SK-N-SH (cell line): ENCODE results near the gene MANEAL. TPM values are rescaled to one million over a fixed set of nuclear protein-coding genes. Genes with fewer than 3 reads are reported as not detected.

ENCODE experiments used
- CTCF ChIA-PET: fragments of 300-600, 350-600 bp; formaldehyde crosslinking; extraction: SDS; loops from one replicate; lab custom pipeline; 2021; lab: Yijun Ruan, JAX
- POLR2A ChIA-PET: fragments of 350-600 bp; sonication (Branson Sonifier 250); formaldehyde crosslinking; extraction: SDS; loops from one replicate; lab custom pipeline; 2020; ENCODE audit warnings: antibody characterized with exemption, inconsistent platforms; lab: Yijun Ruan, JAX
- DNase-seq: peaks from one replicate; pipeline ENCODE4 v3.0.0; 2012
- H2AFZ ChIP-seq: fragments of 200-600 bp; sonication (generic); 2 replicates; pipeline ENCODE4 v1.8.1; 2016; ENCODE audit warnings: antibody characterized with exemption, mild to moderate bottlenecking, low read depth
- H3F3A ChIP-seq: fragments of 200-600 bp; sonication (generic); replicated peaks from 2 replicates; pipeline ENCODE3; 2016; ENCODE audit warnings: antibody characterized with exemption, mild to moderate bottlenecking; ENCODE audit not compliant: insufficient read depth
- H3K27ac ChIP-seq, 2 experiments: fragments of 200-500 bp in 1 of 2; fragments of 200-600 bp in 1 of 2; sonication (Bioruptor generic) in 1 of 2; sonication (generic), shearing (Covaris generic) in 1 of 2; 2 replicates each; pipeline versions ENCODE4 v1.5.1 to v1.6.1; 2014 to 2016; ENCODE audit warnings: low read depth in 2 of 2, inconsistent platforms in 1 of 2, low read length in 1 of 2, mild to moderate bottlenecking in 1 of 2, mixed read lengths in 1 of 2
- H3K27me3 ChIP-seq: fragments of 200-600 bp; sonication (generic), shearing (Covaris generic); 2 replicates; pipeline ENCODE4 v1.6.1; 2016; ENCODE audit warnings: mixed run types; ENCODE audit not compliant: insufficient read depth
- H3K36me3 ChIP-seq, 2 experiments: fragments of 200-500 bp in 1 of 2; fragments of 200-600 bp in 1 of 2; sonication (Bioruptor generic) in 1 of 2; sonication (generic) in 1 of 2; replicated peaks in 1 of 2; 2 replicates each; pipeline versions ENCODE3 to v1.5.1; 2014 to 2016; ENCODE audit warnings: low read length in 1 of 2, mild to moderate bottlenecking in 1 of 2; ENCODE audit not compliant: insufficient read depth in 2 of 2, control insufficient read depth in 1 of 2
- H3K4me1 ChIP-seq, 2 experiments: fragments of 200-500 bp in 1 of 2; fragments of 200-600 bp in 1 of 2; sonication (Bioruptor generic) in 1 of 2; sonication (generic), shearing (Covaris generic) in 1 of 2; 2 replicates each; pipeline versions ENCODE4 v1.5.1 to v1.6.1; 2014 to 2016; ENCODE audit warnings: low read depth in 1 of 2, low read length in 1 of 2, mixed run types in 1 of 2; ENCODE audit not compliant: insufficient read depth in 2 of 2, control insufficient read depth in 1 of 2
- H3K4me2 ChIP-seq: fragments of 200-600 bp; sonication (generic), shearing (Covaris generic); 2 replicates; pipeline ENCODE4 v1.6.1; 2017; ENCODE audit warnings: mixed run types
- H3K4me3 ChIP-seq, 2 experiments: fragments of 200-500 bp in 1 of 2; fragments of 200-600 bp in 1 of 2; sonication (Bioruptor generic) in 1 of 2; sonication (generic), shearing (Covaris generic) in 1 of 2; 2 replicates each; pipeline versions ENCODE4 v1.5.1 to v1.8.1; 2014 to 2016; ENCODE audit warnings: low read depth in 2 of 2, inconsistent platforms in 1 of 2, low read length in 1 of 2, mild to moderate bottlenecking in 1 of 2, mixed read lengths in 1 of 2, moderate library complexity in 1 of 2
- H3K79me2 ChIP-seq: fragments of 200-600 bp; sonication (generic); 2 replicates; pipeline ENCODE4 v1.8.1; 2017; ENCODE audit warnings: mild to moderate bottlenecking; ENCODE audit not compliant: insufficient read depth
- H3K9ac ChIP-seq: fragments of 200-600 bp; sonication (generic); 2 replicates; pipeline ENCODE4 v1.6.1; 2017; ENCODE audit warnings: mixed run types
- H3K9me2 ChIP-seq: fragments of 200-600 bp; sonication (generic); 2 replicates; pipeline ENCODE4 v1.6.1; 2017; ENCODE audit warnings: mixed run types
- H3K9me3 ChIP-seq: fragments of 200-600 bp; sonication (generic); 2 replicates; pipeline ENCODE4 v1.6.1; 2017; ENCODE audit warnings: mixed run types, mild to moderate bottlenecking, moderate library complexity
- H4K20me1 ChIP-seq: fragments of 200-600 bp; sonication (generic); 2 replicates; pipeline ENCODE4 v1.6.1; 2017; ENCODE audit warnings: mild to moderate bottlenecking, mixed run types; ENCODE audit not compliant: insufficient read depth
- CHD2 ChIP-seq: fragments of 150-350 bp; IDR thresholded peaks from 2 replicates; pipeline ENCODE4 v1.6.1; 2018; ENCODE audit warnings: low read length; ENCODE audit not compliant: partially characterized antibody
- ELF1 ChIP-seq: IDR thresholded peaks from 2 replicates; pipeline ENCODE4 v1.4.0; 2012
- FOXM1 ChIP-seq: IDR thresholded peaks from 2 replicates; pipeline ENCODE4 v1.4.0; 2012; ENCODE audit warnings: low read depth, mild to moderate bottlenecking
- GABPA ChIP-seq: IDR thresholded peaks from 2 replicates; pipeline ENCODE4 v1.4.0; 2012; ENCODE audit warnings: low read depth, mild to moderate bottlenecking
- GATA2 ChIP-seq: sonication (generic); formaldehyde crosslinking; IDR thresholded peaks from 2 replicates; pipeline ENCODE4 v1.5.0; 2020; ENCODE audit warnings: mild to moderate bottlenecking, missing genetic modification reagents
- MAX ChIP-seq: IDR thresholded peaks from 2 replicates; pipeline ENCODE4 v1.4.0; 2012; ENCODE audit warnings: low read depth
- MXI1 ChIP-seq: IDR thresholded peaks from 2 replicates; pipeline ENCODE4 v1.6.1; 2012; ENCODE audit warnings: mild to moderate bottlenecking, low read depth, low read length, improper control_type of control experiment
- NRF1 ChIP-seq: IDR thresholded peaks from 2 replicates; pipeline ENCODE4 v1.6.1; 2012; ENCODE audit warnings: low read depth, mild to moderate bottlenecking, low read length
- POLR2AphosphoS5 ChIP-seq: IDR thresholded peaks from 2 replicates; pipeline ENCODE4 v1.6.1; 2012; ENCODE audit warnings: low read depth, low read length
- RAD21 ChIP-seq: IDR thresholded peaks from 2 replicates; pipeline ENCODE4 v1.6.1; 2012; ENCODE audit warnings: mild to moderate bottlenecking, low read length
- SIN3A ChIP-seq: IDR thresholded peaks from 2 replicates; pipeline ENCODE4 v1.6.1; 2012; ENCODE audit warnings: low read depth, mild to moderate bottlenecking, low read length, moderate library complexity, borderline replicate concordance
- SMC3 ChIP-seq: IDR thresholded peaks from 2 replicates; pipeline ENCODE4 v1.6.1; 2012; ENCODE audit warnings: low read depth, low read length, improper control_type of control experiment
- TAF1 ChIP-seq: IDR thresholded peaks from 2 replicates; pipeline ENCODE4 v1.6.1; 2012; ENCODE audit warnings: low read depth, mild to moderate bottlenecking, low read length, moderate library complexity, borderline replicate concordance
- TCF12 ChIP-seq: IDR thresholded peaks from 2 replicates; pipeline ENCODE4 v1.4.0; 2012
- TEAD4 ChIP-seq: IDR thresholded peaks from 2 replicates; pipeline ENCODE4 v1.4.0; 2012; ENCODE audit warnings: mild to moderate bottlenecking, borderline replicate concordance; ENCODE audit not compliant: insufficient read depth
- YY1 ChIP-seq: IDR thresholded peaks from 2 replicates; pipeline ENCODE4 v1.4.0; 2012; ENCODE audit warnings: low read depth, mild to moderate bottlenecking
- ZBTB33 ChIP-seq: IDR thresholded peaks from 2 replicates; pipeline ENCODE4 v1.4.0; 2012; ENCODE audit warnings: low read depth, borderline replicate concordance
- WGBS: methylation state at CpG from one replicate; pipeline ENCODE4 v1.1.6; 2017; ENCODE audit warnings: low lambda C conversion rate; 5-methylcytosine and 5-hydroxymethylcytosine counted together
- polyA plus RNA-seq, 3 experiments: library from polyadenylated mRNA; depleted of rRNA; stranded (reverse); fragments of >200 nt; gene quantifications; 2 replicates each; pipeline ENCODE4 v1.2.3, GENCODE V29; 2012
- TF ChIP-seq, protein P1 (sequence below): fragments of 150-350 bp; IDR thresholded peaks from 2 replicates; pipeline ENCODE4 v1.6.1; 2016; ENCODE audit warnings: mild to moderate bottlenecking, low read depth, low read length
- TF ChIP-seq, protein P2 (sequence below): IDR thresholded peaks from 2 replicates; pipeline ENCODE4; 2012
- TF ChIP-seq, protein P3 (sequence below): fragments of 150-350 bp; IDR thresholded peaks from 2 replicates; pipeline ENCODE4 v1.6.1; 2017; ENCODE audit warnings: antibody characterized with exemption, low read length, low read depth, borderline replicate concordance

MANEAL gene
- polyA plus RNA-seq, 1 of the 3 experiments (the other 2 are of a cell fraction), result 2.7 TPM

DNA sequence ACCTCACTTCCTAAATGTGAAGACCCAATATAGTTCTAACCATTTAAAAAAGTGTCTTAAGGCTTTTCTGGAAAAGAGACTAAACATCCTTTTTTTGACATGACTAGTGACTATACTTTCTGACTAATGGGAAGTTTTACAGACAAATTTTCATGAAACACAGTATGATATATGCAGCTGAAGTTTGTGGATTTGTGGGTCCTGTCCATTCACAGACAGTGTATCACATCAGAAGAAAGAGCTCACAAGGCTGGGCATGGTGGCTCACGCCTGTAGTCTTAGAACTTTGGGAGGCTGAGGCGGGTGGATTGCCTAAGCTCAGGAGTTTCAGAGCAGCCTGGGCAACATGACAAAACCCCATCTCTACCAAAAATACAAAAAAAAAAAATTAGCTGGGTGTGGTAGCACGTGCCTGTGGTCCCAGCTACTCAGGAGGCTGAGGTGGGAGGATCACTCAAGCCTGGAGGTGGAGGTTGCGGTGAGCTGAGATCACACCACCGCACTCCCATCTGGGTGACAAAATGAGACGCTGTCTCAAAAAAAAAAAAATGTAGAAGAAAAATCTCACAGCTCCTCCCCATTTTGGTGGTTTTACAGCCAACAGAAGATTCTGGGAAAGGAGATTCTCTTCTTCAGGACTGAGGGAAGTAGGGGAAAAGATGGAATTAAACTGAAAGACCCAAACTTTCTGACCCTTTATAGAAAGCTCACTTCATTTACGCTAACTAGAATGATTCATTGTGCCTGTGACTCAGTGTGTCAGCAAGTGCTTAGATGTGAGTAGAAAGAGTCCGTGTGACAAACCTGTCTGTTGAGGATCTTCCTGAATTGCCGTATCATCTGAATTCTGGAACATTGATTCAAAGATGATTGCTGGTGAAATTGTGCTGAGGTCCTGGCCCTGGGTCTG, 29.5 kb downstream of the MANEAL start:
- Histone ChIP-seq H2AFZ (no peak overlapping the region), H3K4me2 (no peak overlapping the region), H3K4me3 (no peak overlapping the region), H3K9ac (no peak overlapping the region), H3F3A (peaks cover 5% of the 10 kb centered on the region), H3K9me2 (no peaks in the 10 kb centered on the region), H3K27me3 (no peaks in the 10 kb centered on the region), H3K4me1 (no peaks in the 10 kb centered on the region), H3K9me3 (no peaks in the 10 kb centered on the region), H4K20me1 (no peaks in the 10 kb centered on the region)
- WGBS, result 88% methylated on average over 9 of the region's 9 CpGs
- ChIA-PET POLR2A (interaction anchor here (0.9 kb wide), 1 partner anchor 15 kb away, joined by 5 read pairs; the partner anchor contains the start of genes C1orf122 and YRDC), CTCF (interaction anchor here (0.7 to 2.3 kb wide), 3 partner anchors 9 to 68 kb away, joined by 3 to 8 read pairs (median 4); partner anchors contain the start of gene MTF1)
- TF ChIP-seq CHD2 (no peak), SMC3 (no peak), TEAD4 (no peak), GABPA (no peak), FOXM1 (no peak), ELF1 (no peak), SIN3A (no peak), GATA2 (CRISPR knock-in tag) (no peak), RAD21 (no peak), MAX (no peak), YY1 (no peak), ZBTB33 (no peak), TCF12 (no peak), MXI1 (no peak), TAF1 (no peak), POLR2AphosphoS5 (no peak), NRF1 (no peak)
- TF ChIP-seq, protein P1, sequence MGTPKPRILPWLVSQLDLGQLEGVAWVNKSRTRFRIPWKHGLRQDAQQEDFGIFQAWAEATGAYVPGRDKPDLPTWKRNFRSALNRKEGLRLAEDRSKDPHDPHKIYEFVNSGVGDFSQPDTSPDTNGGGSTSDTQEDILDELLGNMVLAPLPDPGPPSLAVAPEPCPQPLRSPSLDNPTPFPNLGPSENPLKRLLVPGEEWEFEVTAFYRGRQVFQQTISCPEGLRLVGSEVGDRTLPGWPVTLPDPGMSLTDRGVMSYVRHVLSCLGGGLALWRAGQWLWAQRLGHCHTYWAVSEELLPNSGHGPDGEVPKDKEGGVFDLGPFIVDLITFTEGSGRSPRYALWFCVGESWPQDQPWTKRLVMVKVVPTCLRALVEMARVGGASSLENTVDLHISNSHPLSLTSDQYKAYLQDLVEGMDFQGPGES, result no peak
- TF ChIP-seq, protein P2, sequence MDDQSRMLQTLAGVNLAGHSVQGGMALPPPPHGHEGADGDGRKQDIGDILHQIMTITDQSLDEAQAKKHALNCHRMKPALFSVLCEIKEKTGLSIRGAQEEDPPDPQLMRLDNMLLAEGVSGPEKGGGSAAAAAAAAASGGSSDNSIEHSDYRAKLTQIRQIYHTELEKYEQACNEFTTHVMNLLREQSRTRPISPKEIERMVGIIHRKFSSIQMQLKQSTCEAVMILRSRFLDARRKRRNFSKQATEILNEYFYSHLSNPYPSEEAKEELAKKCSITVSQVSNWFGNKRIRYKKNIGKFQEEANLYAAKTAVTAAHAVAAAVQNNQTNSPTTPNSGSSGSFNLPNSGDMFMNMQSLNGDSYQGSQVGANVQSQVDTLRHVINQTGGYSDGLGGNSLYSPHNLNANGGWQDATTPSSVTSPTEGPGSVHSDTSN, result no peak
- TF ChIP-seq, protein P3, sequence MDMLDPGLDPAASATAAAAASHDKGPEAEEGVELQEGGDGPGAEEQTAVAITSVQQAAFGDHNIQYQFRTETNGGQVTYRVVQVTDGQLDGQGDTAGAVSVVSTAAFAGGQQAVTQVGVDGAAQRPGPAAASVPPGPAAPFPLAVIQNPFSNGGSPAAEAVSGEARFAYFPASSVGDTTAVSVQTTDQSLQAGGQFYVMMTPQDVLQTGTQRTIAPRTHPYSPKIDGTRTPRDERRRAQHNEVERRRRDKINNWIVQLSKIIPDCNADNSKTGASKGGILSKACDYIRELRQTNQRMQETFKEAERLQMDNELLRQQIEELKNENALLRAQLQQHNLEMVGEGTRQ, result no peak
- TF ChIP-seq, all 33 proteins: peak for 0
- Histone ChIP-seq H3K36me3 (peaks cover 46% of the 10 kb centered on the region in 2 experiments), H3K27ac (no peak overlapping the region), H3K79me2 (peaks cover 3% of the 10 kb centered on the region; the same call in 1 of the 2 replicates)
- no peak for DNase-seq
